Hippocampal formation (tissue), 2 donors: Measurements from ENCODE around the gene ATXN7L1.
"Not testable (repeated sequence)": the region's sequence is repeated elsewhere in the genome, so short reads cannot be mapped to it uniquely, and the experiment has no call there.

Experiments used
- DNase-seq, 2 donors: peaks; one replicate each; lab custom pipeline; 2025; lab: John Stamatoyannopoulos, UW

ATXN7L1 gene

GRCh38 chr7:105617280-105618015 is 259.0 kb downstream of the ATXN7L1 start:
- DNase-seq = no peak

- DNase-seq = no peak
These were observed 262.0 kb downstream of the ATXN7L1 start for GRCh38 chr7:105614341-105614840.

- DNase-seq = no peak
These were observed 262.6 kb downstream of the ATXN7L1 start for GRCh38 chr7:105613611-105614330.

- no peak for DNase-seq
These were observed 263.6 kb downstream of the ATXN7L1 start for GRCh38 chr7:105612806-105613205.

GRCh38 chr7:105611856-105612775 is 264.3 kb downstream of the ATXN7L1 start:
- no peak for DNase-seq

GRCh38 chr7:105610165-105610930 is 266.1 kb downstream of the ATXN7L1 start:
- DNase-seq = no peak

- no peak for DNase-seq
These were observed 273.8 kb downstream of the ATXN7L1 start for GRCh38 chr7:105602325-105603305.

GRCh38 chr7:105600720-105601550 is 275.5 kb downstream of the ATXN7L1 start:
- DNase-seq = no peak

GRCh38 chr7:105599551-105599950 is 276.8 kb downstream of the ATXN7L1 start:
- DNase-seq = no peak

- DNase-seq = not testable (repeated sequence)
These were observed 277.3 kb downstream of the ATXN7L1 start for GRCh38 chr7:105599080-105599479.

GRCh38 chr7:105596866-105597265 is 279.5 kb downstream of the ATXN7L1 start:
- no peak for DNase-seq

- no peak for DNase-seq
These were observed 282.4 kb downstream of the ATXN7L1 start for GRCh38 chr7:105594034-105594433.

GRCh38 chr7:105591522-105591921 is 284.9 kb downstream of the ATXN7L1 start:
- no peak for DNase-seq

- no peak for DNase-seq
These were observed 285.6 kb downstream of the ATXN7L1 start for GRCh38 chr7:105590793-105591192.

GRCh38 chr7:105589356-105590077 is 286.9 kb downstream of the ATXN7L1 start:
- peak; percentile 73 to 96 for DNase-seq

GRCh38 chr7:105587909-105588635 is 288.3 kb downstream of the ATXN7L1 start:
- DNase-seq = no peak

GRCh38 chr7:105585850-105586500 is 290.4 kb downstream of the ATXN7L1 start:
- no peak for DNase-seq
